GM13976 (cell line): ENCODE measurements around the gene APMAP.

ENCODE experiments used
- DNase-seq: peaks from one replicate; pipeline ENCODE4 v3.0.0; 2012; ENCODE audit warnings: low spot score
- CTCF ChIP-seq: IDR thresholded peaks from 2 replicates; pipeline ENCODE4 v1.5.1; 2012; ENCODE audit warnings: borderline replicate concordance, mild to moderate bottlenecking; ENCODE audit not compliant: insufficient read depth; ENCODE audit errors: extremely low read depth, missing control alignments, control extremely low read depth
- in situ Hi-C: fragments of 300-500 bp; cut with MboI; formaldehyde crosslinking; loops from one replicate; pipeline ENCODE4 v1.12.0; 2022; ENCODE audit warnings: low sequenced_read_pairs, mixed read lengths, inconsistent platforms; ENCODE audit not compliant: unreplicated experiment

APMAP gene

GRCh38 chr20:24987873-24988835 lies 4.4 kb downstream of the APMAP start:
- in situ Hi-C loops, result no loop called here
- TF ChIP-seq CTCF, result no peak
- DNase-seq, result no peak

- DNase-seq, result no peak
- TF ChIP-seq CTCF, result no peak
- in situ Hi-C loops, result no loop called here
Observed at GRCh38 chr20:24987244-24987643, 5.3 kb downstream of the APMAP start.

- in situ Hi-C loops, result no loop called here
- DNase-seq, result no peak
- TF ChIP-seq CTCF, result no peak
Observed at GRCh38 chr20:24986436-24987015, 6.0 kb downstream of the APMAP start.

GRCh38 chr20:24985802-24986201 lies 6.7 kb downstream of the APMAP start:
- no peak for TF ChIP-seq CTCF
- DNase-seq, result no peak
- in situ Hi-C loops, result no loop called here

- no peak for TF ChIP-seq CTCF
- in situ Hi-C loops, result no loop called here
- no peak for DNase-seq
Observed at GRCh38 chr20:24984961-24985640, 7.5 kb downstream of the APMAP start.

GRCh38 chr20:24983896-24984295 lies 8.7 kb downstream of the APMAP start:
- in situ Hi-C loops, result no loop called here
- no peak for DNase-seq
- no peak for TF ChIP-seq CTCF
